Gastrocnemius medialis (tissue), 4 donors: Measurements from ENCODE around the gene UCKL1. TPM values are rescaled to one million over a fixed set of nuclear protein-coding genes. Genes with fewer than 3 reads are reported as not detected.
A peak's percentile ranks its signal among the peaks of the same experiment; 100 is the strongest.

Experiments used
- ATAC-seq, 2 donors: fragments of 150-250 bp; one replicate each; pipeline ENCODE4 v1.9.1; 2016
- DNase-seq, 2 donors: peaks; one replicate each; pipeline ENCODE4 v3.0.0-alpha.2; 2019
- H3K27ac ChIP-seq, 4 donors: fragments of 200-600 bp; sonication (generic); 1 replicate in 1 of 4; 2 replicates in 3 of 4; pipeline ENCODE4 v1.5.1; 2016 to 2018; ENCODE audit warnings: mild to moderate bottlenecking in 2 of 4, moderate library complexity in 1 of 4
- H3K27me3 ChIP-seq, 3 donors: fragments of 200-600 bp; sonication (generic) in 2 of 3; 1 replicate in 1 of 3; 2 replicates in 2 of 3; pipeline versions ENCODE4 v1.5.1 to v1.6.0; 2016 to 2019; ENCODE audit warnings: mild to moderate bottlenecking in 1 of 3, moderate library complexity in 1 of 3
- H3K36me3 ChIP-seq, 2 donors: fragments of 200-600 bp; sonication (generic) in 1 of 2; one replicate each; pipeline ENCODE4 v1.5.1; 2017 to 2018
- H3K4me1 ChIP-seq, 2 donors: fragments of 200-600 bp; sonication (generic) in 1 of 2; one replicate each; pipeline ENCODE4 v1.5.1; 2016 to 2017; ENCODE audit warnings: mild to moderate bottlenecking in 2 of 2
- H3K4me3 ChIP-seq, 4 donors: fragments of 200-600 bp; sonication (generic) in 3 of 4; 1 replicate in 1 of 4; 2 replicates in 3 of 4; pipeline ENCODE4 v1.5.1; 2016 to 2019; ENCODE audit warnings: mild to moderate bottlenecking in 2 of 4
- H3K9me3 ChIP-seq, 3 donors: fragments of 200-600 bp; sonication (generic) in 2 of 3; 1 replicate in 1 of 3; 2 replicates in 2 of 3; pipeline ENCODE4 v1.5.1; 2016 to 2019
- CTCF ChIP-seq, 5 experiments: fragments of 450-650 bp in 3 of 5; fragments of 200-600 bp in 2 of 5; sonication (generic) in 2 of 5; IDR thresholded peaks in 4 of 5; conservative IDR thresholded peaks in 1 of 5; 1 replicate in 4 of 5; 2 replicates in 1 of 5; pipeline ENCODE4 v1.5.1; 2016 to 2019; ENCODE audit warnings: antibody characterized with exemption in 5 of 5, mild to moderate bottlenecking in 3 of 5, moderate library complexity in 3 of 5
- POLR2A ChIP-seq, 2 donors: fragments of 450-650 bp; IDR thresholded peaks; one replicate each; pipeline ENCODE4 v1.6.1; 2017; ENCODE audit warnings: antibody characterized with exemption in 2 of 2, mild to moderate bottlenecking in 2 of 2, moderate library complexity in 2 of 2
- in situ Hi-C, 4 donors: fragments of 200-750 bp; cut with MboI; loops; one replicate each; pipeline versions ENCODE4 v1.15.0 to v1.8.0; 2017; ENCODE audit warnings: low sequenced_read_pairs in 4 of 4
- intact Hi-C: fragments of 100-400 bp; cut with DNase I; formaldehyde crosslinking; loops from one replicate; pipeline ENCODE4 v1.15.1; 2023; ENCODE audit warnings: low total_unique reads
- total RNA-seq, 4 donors: library from RNA; depleted of rRNA; stranded (reverse); fragments of >200 nt; gene quantifications; one replicate each; pipeline versions ENCODE4 v1.1.0 to v1.2.3, GENCODE V29; 2016

UCKL1 gene
- total RNA-seq, 4 donors from 2014 or later: 22.0 to 46.4 (median 27.1) TPM

- no peak for ATAC-seq
- DNase-seq: peak in 1 of 2 donors; percentile 22
- peak within 1 kb of the TSS; percentile 90 to 100 (median 98) for H3K4me3 ChIP-seq
- peak within 1 kb of the TSS; percentile 64 to 87 (median 76) for H3K27ac ChIP-seq
- peaks cover 22 to 28% of the 10 kb centered on the region in 2 donors for H3K4me1 ChIP-seq
- H3K36me3 ChIP-seq: peaks cover 0 to 21% of the 10 kb centered on the region in 2 donors
- no peaks in the 10 kb centered on the region for H3K9me3 ChIP-seq
- TF ChIP-seq POLR2A (IDR thresholded peaks at IDR 0.05) (no peak), CTCF (IDR thresholded peaks at IDR 0.05 in 4 of 5, conservative IDR thresholded peaks at IDR 0.05 in 1 of 5) (peak in 1 of 5 experiments; percentile 27)
- in situ Hi-C loops (loop anchor here in 1 of 4 donors (10.0 kb wide), 1 partner anchor 195 kb away; no protein-coding TSS in a partner anchor), intact Hi-C loops (loop anchor here (5.0 kb wide), 1 partner anchor 352 kb away; the partner anchor contains the start of gene GMEB2)
- H3K27me3 ChIP-seq: peaks cover 0 to 17% (median 7%) of the 10 kb centered on the region in 3 donors
These were observed 23.5 kb upstream of the UCKL1 start, which contains the start of gene SAMD10 for GRCh38 chr20:63979557-63980316. Gene SAMD10 (minus strand): TSS chr20:63979642. CDS start chr20:63979467, 175 bp downstream.

GRCh38 chr20:63979229-63979556 lies 23.0 kb upstream of the UCKL1 start:
- no peak for DNase-seq
- peak overlapping the region; percentile 50 to 61 (median 54) for H3K27ac ChIP-seq
- no peak for ATAC-seq
- intact Hi-C loops (no loop called here), in situ Hi-C loops (loop anchor here in 1 of 4 donors (10.0 kb wide), 1 partner anchor 194 kb away; no protein-coding TSS in a partner anchor)
- peaks cover 0 to 17% (median 7%) of the 10 kb centered on the region in 3 donors for H3K27me3 ChIP-seq
- H3K9me3 ChIP-seq: no peaks in the 10 kb centered on the region
- peak overlapping the region; percentile 56 to 75 (median 61) for H3K4me3 ChIP-seq
- H3K36me3 ChIP-seq: peaks cover 0 to 16% of the 10 kb centered on the region in 2 donors
- H3K4me1 ChIP-seq: peaks cover 22 to 28% of the 10 kb centered on the region in 2 donors
- TF ChIP-seq POLR2A (IDR thresholded peaks at IDR 0.05) (no peak), CTCF (IDR thresholded peaks at IDR 0.05 in 4 of 5, conservative IDR thresholded peaks at IDR 0.05 in 1 of 5) (no peak)

DNA sequence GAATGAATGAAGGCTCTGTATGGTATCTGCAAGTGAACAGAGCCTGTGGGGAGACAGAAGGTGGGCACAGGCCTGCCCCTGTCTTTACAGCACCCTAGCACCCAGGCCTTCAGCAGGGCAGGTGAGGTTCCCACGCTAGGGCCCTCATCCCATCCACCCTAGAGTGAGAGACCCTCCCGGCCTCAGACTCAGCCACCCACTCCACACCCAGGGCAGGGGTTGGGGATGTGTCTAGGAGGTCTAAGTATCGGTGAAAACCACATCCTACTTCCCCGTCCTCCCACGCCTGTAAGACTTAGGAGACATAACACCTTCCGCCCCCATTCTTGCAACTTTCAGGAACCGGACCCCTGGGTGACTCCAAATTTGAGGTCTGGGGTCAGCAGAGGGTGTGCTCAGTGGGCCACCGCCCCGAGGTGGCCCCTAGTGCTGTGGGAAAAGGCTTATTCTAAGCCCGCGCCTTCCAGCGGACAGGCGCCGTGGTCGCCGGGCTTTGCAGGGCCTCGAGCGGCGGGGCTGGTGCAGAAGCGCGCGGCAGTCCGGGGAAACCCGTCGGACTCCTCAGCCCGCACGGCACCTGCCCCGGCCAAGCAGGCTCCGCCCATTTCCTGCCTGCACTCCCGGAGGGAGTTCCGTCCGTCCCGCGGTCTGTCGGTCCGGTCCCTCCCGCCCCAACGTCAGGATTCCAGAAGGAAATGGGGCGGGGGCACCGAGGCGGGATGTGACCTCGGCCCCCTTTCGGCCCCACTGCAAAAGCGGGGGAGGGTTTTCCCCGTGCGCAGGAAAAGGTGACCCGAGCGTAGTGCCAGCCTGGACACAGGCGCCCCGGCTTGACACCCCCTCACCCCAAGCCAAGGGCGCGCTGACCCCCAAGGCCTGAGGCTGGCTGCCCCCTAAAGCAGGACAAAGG lies 22.4 kb upstream of the UCKL1 start:
- H3K27ac ChIP-seq: peak overlapping the region; percentile 50 to 61 (median 54)
- peak in 1 of 2 donors; percentile 55 for DNase-seq
- in situ Hi-C loops (loop anchor here in 1 of 4 donors (10.0 kb wide), 1 partner anchor 194 kb away; no protein-coding TSS in a partner anchor), intact Hi-C loops (no loop called here)
- H3K27me3 ChIP-seq: peaks cover 0 to 17% (median 7%) of the 10 kb centered on the region in 3 donors
- no peaks in the 10 kb centered on the region for H3K9me3 ChIP-seq
- H3K4me3 ChIP-seq: peak overlapping the region; percentile 56 to 75 (median 61)
- ATAC-seq: peak in 1 of 2 donors; percentile 14
- peaks cover 0 to 10% of the 10 kb centered on the region in 2 donors for H3K36me3 ChIP-seq
- TF ChIP-seq CTCF (IDR thresholded peaks at IDR 0.05 in 4 of 5, conservative IDR thresholded peaks at IDR 0.05 in 1 of 5) (no peak), POLR2A (IDR thresholded peaks at IDR 0.05) (no peak)
- H3K4me1 ChIP-seq: peaks cover 22 to 33% of the 10 kb centered on the region in 2 donors

- Histone ChIP-seq H3K4me3 (no peak overlapping the region), H3K36me3 (peaks cover 0 to 3% of the 10 kb centered on the region in 2 donors), H3K9me3 (no peaks in the 10 kb centered on the region), H3K27me3 (peaks cover 0 to 17% (median 7%) of the 10 kb centered on the region in 3 donors), H3K4me1 (peaks cover 22 to 41% of the 10 kb centered on the region in 2 donors), H3K27ac (no peak overlapping the region)
- ATAC-seq (no peak), DNase-seq (peak in 1 of 2 donors; percentile 12)
- intact Hi-C loops: no loop called here
- in situ Hi-C loops: loop anchor here in 1 of 4 donors (10.0 kb wide), 1 partner anchor 193 kb away; no protein-coding TSS in a partner anchor
- TF ChIP-seq CTCF (IDR thresholded peaks at IDR 0.05 in 4 of 5, conservative IDR thresholded peaks at IDR 0.05 in 1 of 5) (no peak), POLR2A (IDR thresholded peaks at IDR 0.05) (no peak)
These were observed 21.6 kb upstream of the UCKL1 start for GRCh38 chr20:63977739-63978276.
